ENCODE measurements around the gene DR1. TPM values are rescaled to one million over a fixed set of nuclear protein-coding genes. Genes with fewer than 3 reads are reported as not detected.

DR1 gene
- 40.0 and 43.8 TPM in 2 replicates for total RNA-seq

GRCh38 chr1:93345633-93346420 is at the start of gene DR1:
Gene DR1 (plus strand): TSS chr1:93345907. CDS start chr1:93346646, 739 bp downstream.

Other genes starting within 250 kb of the DR1 start
- 46.2 and 53.4 TPM in 2 replicates for gene TMED5, start 165.5 kb upstream of the DR1 start, total RNA-seq
- gene CCDC18, start 165.2 kb upstream of the DR1 start, total RNA-seq = 5.7 and 6.1 TPM in 2 replicates
- gene FNBP1L, start 102.2 kb downstream of the DR1 start, total RNA-seq = 21.3 and 25.3 TPM in 2 replicates

Data from mammary microvascular endothelial cell (primary cell).